ENCODE measurements around the gene ZBTB7A. TPM values are rescaled to one million over a fixed set of nuclear protein-coding genes. Genes with fewer than 3 reads are reported as not detected.

Gene ZBTB7A
- total and polyA plus RNA-seq, 11 donors: 14.6 to 65.0 (median 28.6) TPM

GRCh38 chr19:4010808-4011110, 55.9 kb downstream of the ZBTB7A start:
- Histone ChIP-seq H3K27me3 (no peaks in the 10 kb centered on the region), H3K27ac (peak overlapping the region in 4 of 12 donors; percentile 18 to 89 (median 32)), H3K4me1 (peaks cover 3 to 80% (median 53%) of the 10 kb centered on the region in 12 donors), H3K4me3 (peak overlapping the region in 1 of 12 donors; percentile 12), H3K9me3 (no peaks in the 10 kb centered on the region), H3K36me3 (peaks cover 0 to 43% (median 18%) of the 10 kb centered on the region in 9 donors)
- no peak for ATAC-seq
- TF ChIP-seq CTCF (IDR thresholded peaks at IDR 0.05): no peak
- intact Hi-C loops (cut with DNase I): loop anchor here in 2 of 10 donors (10.0 kb wide), 2 partner anchors 104 to 114 kb away; partner anchors contain the start of gene MAP2K2 (in 1 of the 2)
- no peak for DNase-seq
- 41 to 58% (median 43%) methylated on average over 8 to 14 of the region's 14 CpGs; no CpG with 5 or more reads in 1 of the 4 donors for WGBS, 4 donors

DNA sequence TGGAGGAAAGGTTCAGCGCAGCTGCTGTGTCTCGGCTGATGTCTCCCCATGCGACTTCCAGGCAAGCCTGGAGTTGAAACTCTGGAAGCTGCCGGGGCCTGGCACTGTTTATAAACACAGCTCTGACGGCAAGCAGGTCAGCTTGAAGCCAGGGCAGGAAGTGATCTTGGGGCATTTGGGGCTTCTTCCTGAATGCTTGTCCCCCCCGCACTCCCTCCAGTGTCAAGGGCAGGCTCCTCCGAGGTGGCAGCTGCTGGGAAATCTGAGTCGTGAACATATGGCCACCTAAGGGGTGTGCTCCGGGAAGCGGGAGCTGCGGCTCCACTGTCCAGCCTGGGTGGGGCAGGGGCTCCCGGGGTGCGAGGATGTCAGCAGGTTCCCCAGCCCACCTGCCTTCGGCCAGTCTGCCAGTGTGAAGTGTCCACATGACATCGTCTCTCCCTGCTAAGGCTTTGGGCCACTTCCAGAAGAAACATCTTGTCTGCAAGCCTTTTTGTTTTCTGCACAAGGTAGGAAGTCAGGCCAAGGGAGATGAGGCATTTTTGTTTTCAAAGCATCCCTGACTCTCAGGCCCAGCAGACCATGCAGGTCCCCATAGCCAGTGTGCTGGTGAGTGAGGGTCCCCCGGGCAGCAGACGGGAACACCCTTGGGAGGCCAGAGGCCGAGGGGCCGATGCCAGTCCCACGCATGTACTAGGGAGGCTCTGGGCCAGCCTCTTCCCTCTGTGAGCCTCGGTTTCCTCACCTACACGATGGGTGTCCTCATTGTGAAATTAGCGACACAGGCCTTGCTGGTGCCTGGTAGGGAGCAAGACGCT, 56.5 kb downstream of the ZBTB7A start:
- H3K27ac ChIP-seq: peak overlapping the region in 5 of 12 donors; percentile 13 to 89 (median 29)
- DNase-seq (no peak), ATAC-seq (no peak)
- H3K27me3 ChIP-seq: no peaks in the 10 kb centered on the region
- H3K36me3 ChIP-seq: peaks cover 0 to 37% (median 18%) of the 10 kb centered on the region in 9 donors
- H3K9me3 ChIP-seq: no peaks in the 10 kb centered on the region
- H3K4me1 ChIP-seq: peaks cover 3 to 75% (median 51%) of the 10 kb centered on the region in 12 donors
- intact Hi-C loops (cut with DNase I): loop anchor here in 5 of 10 donors (5.0 to 10.0 kb wide), 4 partner anchors 52 to 172 kb away; partner anchors contain the start of genes MAP2K2 (in 3 of the 5), ANKRD24 (in 1 of the 5) and SIRT6 (in 1 of the 5)
- TF ChIP-seq POLR2A (IDR thresholded peaks at IDR 0.05): no peak
- TF ChIP-seq CTCF (IDR thresholded peaks at IDR 0.05): no peak
- WGBS, 4 donors: 46 to 55% (median 51%) methylated on average over 19 to 24 of the region's 24 CpGs
- H3K4me3 ChIP-seq: peak overlapping the region in 2 of 12 donors; percentile 3 to 12

- peak overlapping the region; percentile 64 to 99 (median 86) for H3K4me3 ChIP-seq
- peaks cover 3 to 55% (median 38%) of the 10 kb centered on the region in 12 donors for H3K4me1 ChIP-seq
- WGBS, 4 donors: 0 to 1% (median 0%) methylated on average over 21 to 55 of the region's 55 CpGs
- no peaks in the 10 kb centered on the region for H3K9me3 ChIP-seq
- peak in 2 of 4 donors; percentile 0 to 5 for ATAC-seq
- H3K36me3 ChIP-seq: peaks cover 0 to 15% (median 2%) of the 10 kb centered on the region in 9 donors
- peak in 1 of 5 donors; percentile 43 for DNase-seq
- H3K27ac ChIP-seq: peak overlapping the region; percentile 57 to 98 (median 88)
- TF ChIP-seq POLR2A (IDR thresholded peaks at IDR 0.05) (no peak), CTCF (IDR thresholded peaks at IDR 0.05) (no peak)
- H3K27me3 ChIP-seq: no peaks in the 10 kb centered on the region
- intact Hi-C loops (cut with DNase I): loop anchor here in 5 of 10 donors (5.0 to 10.0 kb wide), 3 partner anchors 54 to 174 kb away; partner anchors contain the start of genes MAP2K2 (in 2 of the 5), ANKRD24 (in 1 of the 5) and SIRT6 (in 1 of the 5)
These were observed 58.7 kb downstream of the ZBTB7A start for GRCh38 chr19:4007836-4008539.
